NB4 (cell line): ENCODE data around the gene LONP2.

Experiments used
- POLR2A ChIP-seq: IDR thresholded peaks from 2 replicates; pipeline ENCODE4 v1.6.1; 2011; ENCODE audit warnings: mild to moderate bottlenecking; ENCODE audit not compliant: insufficient read length; ENCODE audit errors: extremely low read depth
- TF ChIP-seq, protein P1 (sequence below): IDR thresholded peaks from one replicate; pipeline ENCODE4 v1.5.1; 2012; ENCODE audit warnings: low read depth, low read length
- TF ChIP-seq, protein P2 (sequence below): IDR thresholded peaks from 2 replicates; pipeline ENCODE4 v1.6.1; 2011; ENCODE audit warnings: low read depth, low read length

DNA sequence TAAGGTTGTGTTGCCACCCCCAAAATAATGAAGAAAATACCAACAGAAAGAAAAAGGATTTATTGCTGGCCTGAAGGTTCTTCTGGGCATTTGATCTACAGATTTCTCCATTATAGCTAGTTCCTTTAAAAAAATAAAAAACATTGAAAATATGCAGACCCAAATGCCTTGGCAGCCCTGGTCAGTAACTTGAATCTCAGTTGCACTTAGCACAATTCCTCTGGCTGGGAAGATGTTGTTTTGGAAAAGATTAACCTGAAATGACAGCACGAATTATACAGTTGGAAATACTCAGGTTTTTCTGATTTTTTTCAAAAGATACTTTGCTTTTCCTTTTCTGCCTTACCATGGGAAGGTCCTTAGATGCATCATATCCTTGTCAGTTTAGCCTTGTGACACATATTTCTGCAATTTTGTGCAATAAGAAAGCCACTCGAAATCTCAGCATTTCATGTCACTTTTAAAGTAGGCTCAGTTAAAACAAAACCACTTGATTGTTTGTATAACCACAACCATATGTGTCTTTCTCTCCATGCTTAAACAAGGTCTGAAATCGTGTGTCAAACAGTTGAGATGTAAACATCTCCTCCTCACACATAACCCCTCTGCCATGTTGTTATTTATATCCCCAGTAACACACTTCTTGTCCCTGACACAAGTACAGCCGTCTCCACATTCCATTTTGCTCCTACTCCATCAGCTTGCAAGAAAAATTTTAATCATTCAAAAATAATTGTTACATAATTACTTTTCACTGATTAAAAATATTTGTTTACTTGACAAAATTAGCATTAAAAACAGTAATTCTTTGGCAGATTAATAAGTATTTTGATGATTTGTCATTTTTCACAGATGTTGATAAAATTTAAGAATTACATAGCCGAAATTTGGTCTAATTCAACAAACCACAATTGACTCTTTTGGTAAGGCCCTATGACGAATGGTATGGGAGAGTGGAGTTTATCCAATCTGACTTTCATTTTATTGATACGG, 80.0 kb downstream of the LONP2 start:
- no peak for TF ChIP-seq POLR2A
- TF ChIP-seq, protein P1, sequence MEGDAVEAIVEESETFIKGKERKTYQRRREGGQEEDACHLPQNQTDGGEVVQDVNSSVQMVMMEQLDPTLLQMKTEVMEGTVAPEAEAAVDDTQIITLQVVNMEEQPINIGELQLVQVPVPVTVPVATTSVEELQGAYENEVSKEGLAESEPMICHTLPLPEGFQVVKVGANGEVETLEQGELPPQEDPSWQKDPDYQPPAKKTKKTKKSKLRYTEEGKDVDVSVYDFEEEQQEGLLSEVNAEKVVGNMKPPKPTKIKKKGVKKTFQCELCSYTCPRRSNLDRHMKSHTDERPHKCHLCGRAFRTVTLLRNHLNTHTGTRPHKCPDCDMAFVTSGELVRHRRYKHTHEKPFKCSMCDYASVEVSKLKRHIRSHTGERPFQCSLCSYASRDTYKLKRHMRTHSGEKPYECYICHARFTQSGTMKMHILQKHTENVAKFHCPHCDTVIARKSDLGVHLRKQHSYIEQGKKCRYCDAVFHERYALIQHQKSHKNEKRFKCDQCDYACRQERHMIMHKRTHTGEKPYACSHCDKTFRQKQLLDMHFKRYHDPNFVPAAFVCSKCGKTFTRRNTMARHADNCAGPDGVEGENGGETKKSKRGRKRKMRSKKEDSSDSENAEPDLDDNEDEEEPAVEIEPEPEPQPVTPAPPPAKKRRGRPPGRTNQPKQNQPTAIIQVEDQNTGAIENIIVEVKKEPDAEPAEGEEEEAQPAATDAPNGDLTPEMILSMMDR, result no peak
- TF ChIP-seq, protein P2, sequence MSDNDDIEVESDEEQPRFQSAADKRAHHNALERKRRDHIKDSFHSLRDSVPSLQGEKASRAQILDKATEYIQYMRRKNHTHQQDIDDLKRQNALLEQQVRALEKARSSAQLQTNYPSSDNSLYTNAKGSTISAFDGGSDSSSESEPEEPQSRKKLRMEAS, result no peak
